ENCODE data around the gene ADCY9. TPM values are rescaled to one million over a fixed set of nuclear protein-coding genes. Genes with fewer than 3 reads are reported as not detected.

Gene ADCY9
- total RNA-seq, 1 experiment from 2014 or later = 7.0 TPM

GRCh38 chr16:3982216-3982615, 134.0 kb downstream of the ADCY9 start:
- Histone ChIP-seq H3K9me3 (ENCODE audit: low read depth, low read length, poor library complexity, severe bottlenecking) (no peaks in the 10 kb centered on the region), H3K4me1 (ENCODE audit: insufficient read depth, low read length, poor library complexity, severe bottlenecking) (peaks cover 16% of the 10 kb centered on the region), H3K27me3 (replicated peaks; ENCODE audit: insufficient read depth, low read depth, low read length, poor library complexity) (no peaks in the 10 kb centered on the region), H3K27ac (ENCODE audit: low read depth, low read length, poor library complexity, severe bottlenecking) (no peak overlapping the region), H3K4me3 (ENCODE audit: low read depth, low read length, poor library complexity, severe bottlenecking) (no peak overlapping the region), H3K36me3 (ENCODE audit: insufficient read depth, low read length, poor library complexity, severe bottlenecking) (no peaks in the 10 kb centered on the region)
- intact Hi-C loops (cut with micrococcal nuclease; ENCODE audit: unreplicated experiment) = loop anchor here (2.0 to 5.0 kb wide), 3 partner anchors 135 to 420 kb away; partner anchors contain the start of gene ADCY9
- CTCF ChIA-PET = interaction anchor here (0.6 to 1.8 kb wide), 3 partner anchors 36 to 421 kb away, joined by 4 to 30 read pairs (median 5); no protein-coding TSS in a partner anchor
- no TSS peak for BruUV-seq (replicated peaks)
- no peak for DNase-seq (ENCODE audit: low spot score)
- TF ChIP-seq EZH2 (IDR thresholded peaks at IDR 0.05; ENCODE audit: borderline replicate concordance, low read depth, low read length, poor library complexity, severe bottlenecking) (no peak), CTCF (conservative IDR thresholded peaks at IDR 0.05; ENCODE audit: low read depth, low read length) (no peak)
- POLR2A ChIA-PET (ENCODE audit: low non-redundant PET) = no interaction called here

- peaks cover 16% of the 10 kb centered on the region for H3K4me1 ChIP-seq (ENCODE audit: insufficient read depth, low read length, poor library complexity, severe bottlenecking)
- H3K36me3 ChIP-seq (ENCODE audit: insufficient read depth, low read length, poor library complexity, severe bottlenecking) = no peaks in the 10 kb centered on the region
- no peak overlapping the region for H3K4me3 ChIP-seq (ENCODE audit: low read depth, low read length, poor library complexity, severe bottlenecking)
- ChIA-PET CTCF (no interaction called here), POLR2A (ENCODE audit: low non-redundant PET) (no interaction called here)
- DNase-seq (ENCODE audit: low spot score) = peak; percentile 70
- no peak for TF ChIP-seq CTCF (conservative IDR thresholded peaks at IDR 0.05; ENCODE audit: low read depth, low read length)
- TF ChIP-seq EZH2 (IDR thresholded peaks at IDR 0.05; ENCODE audit: borderline replicate concordance, low read depth, low read length, poor library complexity, severe bottlenecking) = no peak
- peak overlapping the region; percentile 67 for H3K27ac ChIP-seq (ENCODE audit: low read depth, low read length, poor library complexity, severe bottlenecking)
- BruUV-seq (replicated peaks) = no TSS peak
- H3K9me3 ChIP-seq (ENCODE audit: low read depth, low read length, poor library complexity, severe bottlenecking) = no peaks in the 10 kb centered on the region
- intact Hi-C loops (cut with micrococcal nuclease; ENCODE audit: unreplicated experiment) = loop anchor here (5.0 kb wide), 2 partner anchors 137 to 422 kb away; partner anchors contain the start of gene ADCY9
- H3K27me3 ChIP-seq (replicated peaks; ENCODE audit: insufficient read depth, low read depth, low read length, poor library complexity) = no peaks in the 10 kb centered on the region
Observed at GRCh38 chr16:3980253-3981111, 135.8 kb downstream of the ADCY9 start.

GRCh38 chr16:3979518-3979917, 136.7 kb downstream of the ADCY9 start:
- no peak overlapping the region for H3K27ac ChIP-seq (ENCODE audit: low read depth, low read length, poor library complexity, severe bottlenecking)
- H3K4me3 ChIP-seq (ENCODE audit: low read depth, low read length, poor library complexity, severe bottlenecking) = no peak overlapping the region
- no peaks in the 10 kb centered on the region for H3K36me3 ChIP-seq (ENCODE audit: insufficient read depth, low read length, poor library complexity, severe bottlenecking)
- no TSS peak for BruUV-seq (replicated peaks)
- intact Hi-C loops (cut with micrococcal nuclease; ENCODE audit: unreplicated experiment) = no loop called here
- DNase-seq (ENCODE audit: low spot score) = no peak
- no peaks in the 10 kb centered on the region for H3K27me3 ChIP-seq (replicated peaks; ENCODE audit: insufficient read depth, low read depth, low read length, poor library complexity)
- H3K9me3 ChIP-seq (ENCODE audit: low read depth, low read length, poor library complexity, severe bottlenecking) = no peaks in the 10 kb centered on the region
- peaks cover 16% of the 10 kb centered on the region for H3K4me1 ChIP-seq (ENCODE audit: insufficient read depth, low read length, poor library complexity, severe bottlenecking)
- ChIA-PET CTCF (no interaction called here), POLR2A (ENCODE audit: low non-redundant PET) (no interaction called here)
- TF ChIP-seq CTCF (conservative IDR thresholded peaks at IDR 0.05; ENCODE audit: low read depth, low read length) = no peak

Measured in A673 (cell line).